ENCODE data around the gene MAFG.

The MAFG gene

DNA sequence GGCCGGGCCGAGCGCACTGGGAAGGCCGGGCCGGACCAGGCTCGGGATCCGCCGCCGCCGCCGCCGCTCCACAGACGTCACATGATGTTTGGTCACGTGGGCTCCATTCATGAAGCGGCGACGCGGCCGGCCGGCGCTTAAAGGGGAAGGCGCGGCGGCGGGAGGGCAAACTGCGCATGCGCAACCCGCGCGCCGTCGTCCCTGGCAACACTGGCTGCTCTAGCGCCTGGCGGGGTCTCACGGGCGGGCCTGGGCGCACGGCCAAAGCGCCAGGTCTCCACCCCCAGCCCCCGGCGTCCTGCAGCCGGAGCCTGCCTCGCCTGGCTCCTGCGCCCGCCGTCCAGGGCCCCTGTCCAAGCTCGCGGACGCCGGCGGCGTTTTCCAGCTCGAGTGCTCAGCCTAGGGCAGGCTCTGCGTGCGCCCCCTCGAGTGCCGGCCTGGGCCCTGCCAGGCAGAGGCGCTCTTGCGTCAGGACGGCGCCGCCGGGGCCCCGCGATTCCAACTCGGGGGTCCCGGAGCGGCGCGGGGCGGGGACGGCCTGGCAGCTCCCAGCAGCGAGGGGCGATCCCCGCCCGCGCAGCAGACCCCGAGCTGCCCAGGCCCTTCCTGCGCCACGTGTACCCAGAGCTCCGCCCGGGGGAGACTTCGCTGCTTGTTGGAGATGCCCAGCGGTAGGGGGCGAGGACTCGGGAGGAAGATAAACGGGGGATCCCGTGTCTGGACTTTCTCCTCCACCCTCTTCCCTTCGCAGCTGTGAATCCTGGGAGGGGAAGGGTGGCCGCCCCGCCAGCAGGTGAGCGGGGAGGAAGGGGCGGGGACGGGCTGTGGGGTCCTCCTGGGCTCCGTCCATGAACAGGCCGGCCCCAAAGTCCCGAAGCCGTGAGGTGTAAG is at the start of gene MAFG:
MAFG (minus strand) TSS at position 83 of the 891 bp plus-strand sequence. CDS start 4,550 bp downstream, outside the sequence.
- peak; percentile 91 for DNase-seq

DNA sequence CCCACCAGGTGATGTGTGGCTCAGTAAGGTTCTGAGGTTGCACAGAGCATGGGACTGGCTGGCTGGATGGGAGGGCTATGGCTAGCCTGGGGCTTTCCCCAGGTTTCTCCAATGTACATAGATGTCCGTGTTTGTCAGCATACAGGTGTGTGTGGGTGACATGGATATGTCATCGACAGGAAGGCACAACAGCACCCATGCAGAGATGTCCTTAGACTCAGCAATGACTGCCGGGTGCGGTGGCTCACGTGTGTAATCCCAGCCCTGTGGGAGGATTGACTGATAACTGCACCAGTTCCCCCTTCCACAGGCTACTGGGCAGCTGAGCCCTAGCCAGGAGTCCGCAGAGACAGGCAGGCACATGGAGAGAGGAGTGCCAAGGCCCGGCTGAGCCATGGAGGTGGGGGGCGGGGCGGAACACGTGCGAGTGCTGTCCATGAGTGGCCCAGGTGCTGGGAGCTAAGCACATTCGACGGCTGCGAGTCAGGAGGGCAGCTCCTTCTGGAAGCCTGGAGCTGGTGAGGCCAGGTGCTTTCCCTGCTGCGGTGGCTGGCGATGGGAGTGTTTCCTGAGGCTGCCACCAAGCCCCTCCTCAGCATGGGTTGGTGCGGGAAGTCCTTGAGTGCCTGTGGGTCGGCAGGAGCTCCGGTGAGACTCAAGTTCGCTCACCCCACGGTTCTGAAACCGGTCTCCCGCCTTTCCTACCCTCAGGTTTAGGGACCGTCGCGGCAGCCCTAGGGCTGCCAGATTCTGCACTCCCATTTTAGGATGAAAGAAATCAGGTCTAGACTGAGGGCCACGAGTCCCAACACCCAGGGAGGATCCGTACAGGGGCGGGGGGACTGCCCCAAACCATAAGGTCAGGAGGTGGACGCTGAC is 49.0 kb upstream of the MAFG start:
- peak; percentile 29 for DNase-seq

DNA sequence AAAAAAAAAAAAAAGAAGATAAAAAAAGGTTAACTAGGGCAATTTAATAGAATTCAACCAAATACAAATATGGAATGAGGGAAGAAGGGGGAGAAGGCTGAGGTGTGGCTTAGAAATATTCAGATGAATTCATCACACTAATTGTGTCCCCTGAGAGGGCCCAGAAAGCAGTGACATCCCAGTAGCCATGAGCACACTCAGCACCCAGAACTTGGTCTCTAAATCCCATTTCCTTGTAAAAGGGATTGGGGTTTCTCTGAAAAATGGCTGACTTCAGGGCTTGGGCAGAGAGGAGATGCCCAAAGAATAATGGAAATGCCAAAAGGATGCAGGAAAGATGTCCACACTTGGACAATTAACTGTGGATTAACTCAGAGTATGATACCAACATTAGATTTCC is 45.9 kb upstream of the MAFG start:
- no peak for DNase-seq

DNA sequence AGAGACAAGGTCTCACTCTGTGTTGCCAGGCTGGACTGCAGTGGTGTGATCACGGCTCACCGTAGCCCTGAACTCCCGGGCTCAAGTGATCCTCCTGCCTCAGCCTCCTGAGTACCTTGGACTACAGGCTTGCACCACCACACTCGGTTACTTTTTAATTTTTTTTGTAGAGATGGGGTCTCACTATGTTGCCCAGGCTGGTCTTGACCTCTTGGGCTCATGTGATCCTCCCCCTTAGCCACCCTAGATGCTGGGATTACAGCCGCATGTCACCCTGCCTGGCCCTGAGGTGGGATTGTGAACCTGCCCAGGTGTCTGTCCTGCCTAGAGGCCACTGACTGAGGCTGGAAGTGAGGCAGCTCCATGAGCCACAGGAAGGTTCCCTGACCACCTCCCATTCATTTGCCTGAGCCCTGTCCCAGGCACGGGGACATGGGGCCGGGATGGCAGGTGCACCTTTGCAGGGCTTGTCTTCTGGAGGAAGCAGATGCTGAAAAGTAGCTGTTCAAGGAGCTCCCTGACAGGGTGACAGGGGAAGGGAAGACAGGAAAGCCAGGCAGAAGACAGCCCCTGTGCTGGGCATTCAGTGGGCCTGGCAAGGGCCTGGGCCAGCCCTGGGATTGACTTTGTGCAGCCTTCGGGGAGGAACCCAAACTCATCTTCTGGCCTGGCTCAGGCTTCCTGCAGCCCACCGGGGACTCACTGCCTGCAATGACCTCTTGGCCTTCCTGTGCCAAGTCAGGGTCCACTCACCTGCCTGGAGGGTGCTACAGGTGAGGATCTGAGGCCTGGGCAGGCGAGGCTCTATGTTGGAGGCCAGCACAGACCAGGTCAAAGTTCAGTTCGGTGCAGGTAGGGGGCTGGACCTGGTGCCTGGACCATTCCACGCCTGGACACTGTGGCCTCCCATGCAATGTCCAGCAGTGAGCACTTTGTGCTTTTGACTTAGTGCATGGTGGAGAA is 41.6 kb upstream of the MAFG start:
- DNase-seq: no peak

DNA sequence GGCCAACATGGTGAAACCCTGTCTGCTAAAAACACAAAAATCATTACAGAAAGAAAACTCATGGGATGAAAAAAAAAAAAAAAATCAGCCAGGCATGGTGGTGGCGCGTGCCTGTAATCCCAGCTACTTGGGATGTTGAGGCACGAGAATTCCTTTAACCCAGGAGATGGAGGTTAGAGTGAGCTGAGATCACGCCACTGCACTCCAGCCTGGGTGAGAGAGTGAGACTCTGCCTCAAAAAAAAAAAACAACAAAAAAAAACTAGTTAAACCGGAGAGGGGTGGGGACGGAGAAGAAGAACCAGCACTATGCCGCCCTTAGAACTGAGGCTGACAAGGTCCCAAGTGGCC is 40.8 kb upstream of the MAFG start:
- DNase-seq: no peak

DNA sequence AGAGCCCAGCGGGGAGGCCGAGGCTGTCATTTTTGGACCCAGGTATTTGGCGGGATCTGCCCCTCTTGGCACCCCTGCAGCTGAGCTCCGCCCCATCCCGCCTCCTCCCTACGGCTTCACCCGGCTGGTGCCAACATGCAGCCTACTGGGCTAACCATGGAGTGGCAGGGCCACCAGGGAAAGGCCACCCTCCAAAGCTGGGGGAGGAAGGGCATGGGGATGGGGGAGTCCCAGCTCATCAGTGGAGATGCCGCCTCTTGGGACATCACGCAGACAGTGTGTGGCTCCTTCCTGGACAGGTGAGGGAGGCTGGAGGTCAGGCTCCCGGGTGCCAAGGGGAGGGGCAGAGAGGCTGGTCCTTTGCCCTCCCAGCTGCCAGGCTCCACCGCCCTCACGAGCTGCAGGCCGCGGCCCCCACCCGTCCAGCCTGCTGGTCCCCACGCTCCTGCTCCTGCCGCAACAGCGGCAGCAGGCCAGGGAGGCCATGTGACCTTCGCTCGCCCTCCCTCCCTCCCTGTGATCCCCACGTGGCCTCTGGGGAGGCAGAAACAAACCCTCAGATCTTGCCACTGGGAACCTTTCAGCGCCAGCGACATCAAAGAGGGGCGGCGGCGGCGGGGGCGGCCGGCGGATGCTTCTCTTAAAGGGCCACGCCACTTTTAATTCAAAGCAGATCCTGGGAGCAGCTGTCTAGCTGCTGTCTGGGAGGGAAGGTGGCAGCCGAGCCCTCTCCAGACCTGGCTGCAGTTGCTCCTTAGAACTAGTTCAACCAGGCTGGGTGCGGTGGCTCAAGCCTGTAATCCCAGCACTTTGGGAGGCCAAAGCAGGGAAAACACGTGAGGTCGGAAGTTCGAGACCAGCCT is 40.2 kb upstream of the MAFG start:
- peak; percentile 91 for DNase-seq

DNA sequence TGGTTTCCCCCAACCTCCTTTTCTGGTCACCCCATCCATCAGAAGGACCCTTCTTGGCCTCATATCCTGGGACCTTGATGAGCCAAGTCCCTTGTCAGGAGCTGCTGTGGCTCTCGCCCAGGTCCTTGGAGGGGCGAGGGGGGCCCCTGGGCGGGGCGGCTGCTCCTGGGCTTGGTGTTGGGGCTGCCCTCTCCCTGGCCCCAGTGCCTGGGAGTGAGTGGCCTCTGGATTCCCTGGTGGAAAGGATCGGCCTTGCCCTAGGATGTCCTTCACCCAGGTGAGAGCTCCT is 39.7 kb upstream of the MAFG start:
- no peak for DNase-seq

DNA sequence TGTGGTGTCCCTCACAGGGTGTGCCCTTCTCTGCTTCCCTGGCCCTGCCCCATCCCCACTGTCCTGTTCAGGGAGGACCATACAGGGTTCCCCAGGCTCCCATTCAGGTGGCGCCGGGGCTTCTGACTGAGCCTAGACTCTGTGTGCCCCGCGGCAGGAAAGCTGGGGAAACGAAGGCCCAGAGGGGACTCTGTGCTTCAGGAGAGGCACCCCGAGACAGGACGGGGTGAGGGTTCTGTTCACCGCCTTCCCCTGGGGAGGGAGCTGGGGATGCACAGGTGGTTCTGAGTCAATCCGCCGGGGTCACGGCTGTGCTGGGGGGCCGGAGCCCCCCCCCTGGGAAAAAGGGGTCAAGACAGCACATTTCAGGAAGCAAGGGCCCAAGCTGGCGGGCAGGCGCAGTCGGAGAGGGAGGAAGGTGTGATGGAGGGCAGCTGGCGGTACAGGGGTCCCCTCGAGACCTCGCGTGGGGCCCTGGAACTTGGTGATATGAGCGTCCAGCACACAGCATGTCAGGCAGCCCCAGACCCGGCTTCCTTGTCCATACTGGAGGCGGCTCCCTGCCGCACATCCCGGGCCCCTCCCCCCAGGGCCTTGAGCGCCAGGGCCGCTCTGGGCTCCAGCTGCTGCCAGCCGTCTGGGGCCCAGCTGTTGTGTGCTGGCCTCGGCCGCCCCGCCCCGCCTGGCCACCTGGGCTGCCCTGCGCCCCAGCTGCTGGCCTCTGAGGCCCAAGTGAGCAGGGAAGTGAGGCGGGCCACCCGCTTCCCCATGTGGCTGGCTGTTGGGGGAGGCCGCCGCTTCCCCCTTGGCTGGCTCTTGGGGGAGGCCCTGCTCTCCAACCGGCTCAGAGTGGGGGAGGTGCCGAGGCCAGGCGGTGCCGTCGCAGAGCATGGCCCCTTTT is 39.1 kb upstream of the MAFG start:
- no peak for DNase-seq

DNA sequence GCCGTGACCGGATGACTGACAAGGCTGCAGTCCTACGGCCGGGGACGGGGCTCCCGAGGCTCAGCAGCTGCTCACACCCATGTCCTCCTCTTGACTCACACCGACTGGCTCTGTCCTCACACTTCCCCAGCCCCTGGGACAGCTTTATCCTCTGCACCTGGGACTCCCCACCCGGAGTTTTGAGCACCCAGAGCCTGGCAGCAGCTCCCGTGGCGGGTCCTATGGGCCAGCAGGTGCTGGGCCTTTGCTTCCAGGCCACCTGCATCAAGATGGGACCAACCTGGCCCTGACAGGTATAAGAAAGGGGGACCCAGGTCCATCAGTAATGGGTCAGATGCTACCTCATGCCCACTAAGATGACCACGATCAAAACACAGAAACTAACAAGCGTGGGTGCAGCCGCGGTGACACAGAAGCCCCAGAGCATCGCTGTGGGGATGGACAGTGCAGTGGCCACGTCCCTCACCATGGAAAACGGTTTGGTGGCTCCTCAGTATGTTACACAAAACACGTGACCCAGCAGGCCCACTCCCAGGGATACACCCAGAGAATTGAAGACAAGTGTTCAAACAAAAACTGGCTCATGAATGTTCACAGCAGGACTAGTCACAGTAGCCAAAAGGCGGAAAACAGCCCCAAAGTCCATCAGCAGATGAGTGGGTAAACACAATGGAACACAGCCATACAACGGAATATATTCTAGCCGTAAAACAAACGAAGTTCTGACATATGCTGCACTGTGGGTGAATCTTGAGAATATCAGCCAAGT is 36.7 kb upstream of the MAFG start:
- DNase-seq: no peak

DNA sequence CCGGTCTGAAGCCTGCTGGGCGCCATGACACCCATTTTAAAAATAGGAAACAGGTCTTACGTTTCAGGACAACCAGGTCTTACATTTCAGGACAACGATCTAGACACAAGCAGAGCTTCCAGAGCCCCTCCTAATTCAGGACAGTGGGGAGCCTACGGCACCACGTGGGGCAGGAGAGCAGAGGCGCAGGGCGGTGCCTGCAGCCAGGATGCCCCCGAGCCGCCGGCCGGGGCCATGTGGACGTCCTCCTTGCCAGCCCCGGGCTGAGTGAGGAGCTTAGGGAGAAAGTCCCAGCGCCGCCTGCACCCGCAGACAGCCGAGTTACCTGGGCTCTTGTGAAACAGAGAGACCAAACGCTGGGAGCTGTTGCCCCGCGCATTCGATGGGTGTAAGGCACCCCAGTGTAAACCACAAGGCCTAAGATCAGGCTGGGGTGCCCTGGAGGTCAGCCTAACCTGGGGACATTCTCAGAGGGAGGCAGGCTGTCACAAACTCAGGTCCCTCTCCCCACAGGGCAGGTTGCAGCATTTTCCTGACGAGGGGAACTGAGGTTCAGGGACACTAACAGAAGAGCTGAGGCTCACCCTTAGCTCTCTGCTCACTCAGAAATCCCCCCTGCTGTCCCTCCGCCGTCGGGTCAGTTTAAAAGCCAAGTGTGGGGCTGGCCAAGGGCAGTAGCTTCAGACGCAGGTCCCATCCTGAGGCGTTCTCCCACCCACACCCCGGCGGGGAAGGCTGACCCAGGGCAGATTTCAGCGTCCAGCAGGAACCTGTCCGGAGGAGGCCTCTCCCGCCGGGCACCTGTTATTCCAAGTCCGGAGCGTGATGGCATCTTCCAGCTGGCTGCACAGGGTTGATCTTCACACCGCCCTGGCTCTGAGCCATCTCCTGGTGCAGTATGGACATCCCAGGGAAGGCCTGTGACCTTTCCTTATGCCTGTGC is 35.2 kb upstream of the MAFG start:
- no peak for DNase-seq

DNA sequence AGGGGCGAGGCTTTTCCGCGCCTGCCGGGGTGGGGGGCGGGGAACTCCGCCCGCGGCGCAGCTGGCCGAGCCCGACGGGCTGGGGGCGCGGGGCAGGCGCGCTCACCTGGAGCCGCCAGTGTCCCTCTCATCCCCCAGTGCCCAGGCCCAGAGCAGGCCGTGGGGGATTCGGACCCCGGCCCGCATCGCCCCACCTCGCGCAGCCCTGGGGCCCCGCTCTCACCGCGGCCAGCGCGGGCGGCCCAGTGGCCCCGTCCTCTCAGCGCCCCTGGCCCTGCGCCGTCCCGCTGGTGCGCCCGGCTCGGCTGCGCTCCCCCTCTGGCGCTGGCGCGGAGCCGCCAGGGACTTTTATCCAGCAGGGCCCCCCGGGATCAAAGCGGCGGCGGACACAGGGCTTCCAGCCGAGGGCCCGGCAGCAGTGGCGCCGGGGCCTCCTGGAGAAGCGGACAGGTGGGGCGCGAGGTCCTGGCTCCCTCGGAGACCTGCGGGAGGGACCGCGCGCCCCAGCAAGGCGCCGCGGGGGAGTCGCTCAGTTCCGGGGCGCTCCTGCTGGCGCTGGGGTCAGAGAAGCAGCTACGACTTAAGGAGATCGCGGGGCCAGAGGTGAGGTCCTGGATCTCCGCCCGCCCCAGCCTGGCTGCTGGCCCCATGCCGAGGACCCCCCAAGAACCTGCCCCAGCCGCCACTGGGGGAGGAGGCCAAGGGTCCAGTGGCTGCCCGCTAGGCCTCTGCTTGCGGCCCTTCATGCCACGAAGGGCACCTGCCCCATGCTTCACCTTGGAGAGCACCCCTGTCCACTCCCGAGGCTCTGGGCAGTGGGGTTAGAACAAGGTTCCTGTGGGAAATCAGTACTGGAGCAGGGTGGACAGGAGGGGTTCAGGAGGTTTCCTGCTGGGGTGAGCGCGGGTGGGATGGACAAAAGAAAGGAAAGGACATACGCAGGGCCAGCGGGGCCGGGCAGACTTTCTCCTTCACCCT is 34.3 kb upstream of the MAFG start:
- DNase-seq: no peak

DNA sequence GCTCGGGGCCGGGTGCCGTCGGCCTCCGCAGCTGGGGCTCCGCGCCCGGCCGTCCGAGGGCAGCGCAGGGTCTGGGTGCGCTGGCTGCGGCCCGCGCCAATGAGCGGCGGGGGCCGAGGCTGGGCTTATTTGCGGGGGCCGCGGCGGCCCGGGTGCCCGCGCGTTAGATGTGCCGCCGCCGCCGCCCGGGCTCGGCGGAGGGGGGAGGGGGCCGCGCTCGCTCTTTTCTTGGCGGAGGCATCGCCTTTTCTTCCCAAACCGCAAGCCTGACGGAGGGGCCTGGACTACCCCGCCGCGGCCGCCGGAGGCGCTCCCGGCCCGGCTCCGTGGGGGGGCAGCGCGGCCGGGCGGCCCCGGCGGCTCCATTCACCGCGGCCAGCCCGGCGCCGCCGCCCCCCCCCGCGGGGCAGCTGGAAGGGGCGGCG is 33.6 kb upstream of the MAFG start, which contains the start of gene NOTUM:
NOTUM (minus strand) TSS at position 101 of the 425 bp plus-strand sequence. CDS start 278 bp downstream, outside the sequence.
- peak; percentile 25 for DNase-seq

DNA sequence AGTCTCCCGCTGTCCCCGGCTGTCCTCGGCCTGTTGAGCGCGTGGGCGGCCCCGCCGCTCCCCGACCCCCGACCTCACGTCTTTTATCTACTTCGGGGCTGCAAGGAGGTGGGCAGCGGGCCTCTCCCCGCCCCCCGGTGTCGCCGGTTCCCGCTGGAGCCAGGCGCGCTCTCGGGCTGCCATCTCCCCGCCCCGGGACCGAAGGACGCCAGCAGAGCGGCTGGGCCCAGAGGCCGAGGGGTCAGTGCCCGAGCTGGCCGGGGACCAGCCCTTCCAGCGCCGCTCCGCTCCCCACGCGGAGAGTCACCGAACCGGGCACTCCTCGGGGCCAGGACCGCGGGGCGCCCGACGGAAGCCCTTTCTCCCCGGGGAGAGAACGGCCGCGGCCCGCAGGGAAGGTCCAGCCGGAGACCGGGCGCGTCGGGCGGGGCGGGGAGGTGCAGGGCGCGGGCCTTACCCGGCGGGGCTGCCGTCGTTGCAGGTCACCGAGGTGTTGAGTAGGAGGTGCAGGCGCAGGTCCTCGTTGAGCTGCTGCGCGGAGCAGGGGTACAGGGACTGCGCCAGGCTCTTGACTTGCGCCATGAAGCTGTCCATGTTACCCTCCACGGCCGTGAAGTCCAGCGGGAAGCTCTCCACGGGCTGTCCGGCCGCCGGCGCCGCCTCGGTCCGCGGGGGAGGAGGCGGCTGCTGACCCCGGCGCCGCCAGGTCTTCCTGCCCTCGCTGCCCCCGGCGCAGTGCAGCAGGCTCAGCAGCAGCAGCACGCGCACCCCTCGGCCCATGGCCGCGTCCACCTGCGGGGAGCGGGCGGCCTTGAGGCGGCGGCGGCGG is 32.8 kb upstream of the MAFG start:
- DNase-seq: no peak

DNA sequence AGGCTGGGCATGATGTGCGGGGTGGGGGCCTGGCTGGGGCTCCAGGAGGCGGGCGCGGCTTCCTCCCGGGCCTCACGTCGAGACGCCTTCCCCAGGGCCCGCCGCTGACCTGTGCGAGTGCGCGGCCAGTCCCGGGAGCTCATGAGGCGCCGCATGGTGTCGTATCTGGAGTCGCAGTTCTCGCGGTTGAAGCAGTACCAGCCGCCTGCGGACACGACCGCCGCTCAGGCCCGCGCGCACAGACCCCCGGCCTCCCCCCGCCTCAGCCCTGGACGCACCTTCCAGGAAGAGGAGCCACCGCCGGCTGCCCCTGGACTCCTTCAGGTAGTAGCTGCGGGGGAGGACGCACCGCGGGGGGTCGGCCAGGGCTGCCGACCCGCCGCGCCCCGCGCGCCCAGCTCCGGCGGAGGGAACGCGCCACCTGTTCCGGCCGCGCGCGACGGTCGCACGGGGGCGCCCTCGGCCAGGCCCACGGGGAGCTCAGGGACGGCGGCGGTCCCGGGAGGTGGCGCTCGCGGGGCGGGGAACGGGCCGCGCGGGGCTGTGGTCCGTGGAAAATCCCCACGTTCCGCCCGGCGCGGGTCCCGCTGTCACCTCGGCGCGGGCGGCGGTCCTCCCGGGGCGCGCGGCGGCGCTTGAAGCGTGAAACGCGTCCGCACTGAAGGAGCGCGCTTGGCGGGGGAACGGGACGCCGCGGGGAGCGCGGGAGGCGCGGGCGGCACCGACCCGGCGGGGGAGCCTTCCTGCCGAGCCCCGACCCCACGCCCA is 32.0 kb upstream of the MAFG start:
- DNase-seq: peak; percentile 86

DNA sequence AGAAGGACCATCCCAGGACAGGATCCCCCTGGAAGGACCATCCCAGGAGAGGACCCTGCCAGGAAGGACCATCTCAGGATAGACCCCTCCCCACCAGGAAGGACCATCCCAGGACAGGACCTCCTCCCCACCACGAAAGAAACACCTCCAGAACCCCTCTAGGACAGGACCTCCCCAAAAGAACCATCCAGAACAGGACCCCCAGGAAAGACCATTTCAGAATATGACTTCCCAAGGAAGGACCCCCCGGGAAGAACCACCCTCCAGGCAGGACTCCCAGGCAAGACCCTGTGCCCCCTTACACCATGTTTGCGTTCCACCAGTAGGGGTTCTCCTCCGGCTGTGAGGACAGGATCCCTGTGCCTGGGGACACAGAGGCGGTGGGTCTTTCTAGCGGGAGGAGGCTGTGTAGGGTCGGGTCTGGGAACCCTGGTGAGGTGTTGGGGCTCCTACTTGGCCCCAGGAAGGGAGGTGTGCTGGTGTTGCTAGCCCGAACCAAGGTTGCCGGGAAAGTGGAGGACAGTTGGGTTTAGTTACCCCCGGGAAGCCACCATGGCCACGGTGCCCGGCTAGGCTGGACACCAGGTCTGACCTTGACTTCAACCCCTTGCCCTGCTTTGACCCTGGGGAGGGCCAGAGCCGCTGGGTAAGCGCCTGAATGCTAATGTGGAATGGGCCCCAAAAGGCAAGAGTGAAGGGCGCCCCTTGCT is 31.3 kb upstream of the MAFG start:
- no peak for DNase-seq
